ENCODE data around the gene TMEM119.
"Not testable (repeated sequence)": the region's sequence is repeated elsewhere in the genome, so short reads cannot be mapped to it uniquely, and the experiment has no call there.

TMEM119 gene

GRCh38 chr12:108598553-108599250 is 818 bp upstream of the TMEM119 start:
- no peak for DNase-seq

GRCh38 chr12:108596854-108597558 is 878 bp downstream of the TMEM119 start:
- DNase-seq = no peak

GRCh38 chr12:108595711-108596647 is 1.9 kb downstream of the TMEM119 start:
- DNase-seq = no peak

- DNase-seq = no peak
These were observed 2.7 kb downstream of the TMEM119 start for GRCh38 chr12:108594960-108595710.

DNA sequence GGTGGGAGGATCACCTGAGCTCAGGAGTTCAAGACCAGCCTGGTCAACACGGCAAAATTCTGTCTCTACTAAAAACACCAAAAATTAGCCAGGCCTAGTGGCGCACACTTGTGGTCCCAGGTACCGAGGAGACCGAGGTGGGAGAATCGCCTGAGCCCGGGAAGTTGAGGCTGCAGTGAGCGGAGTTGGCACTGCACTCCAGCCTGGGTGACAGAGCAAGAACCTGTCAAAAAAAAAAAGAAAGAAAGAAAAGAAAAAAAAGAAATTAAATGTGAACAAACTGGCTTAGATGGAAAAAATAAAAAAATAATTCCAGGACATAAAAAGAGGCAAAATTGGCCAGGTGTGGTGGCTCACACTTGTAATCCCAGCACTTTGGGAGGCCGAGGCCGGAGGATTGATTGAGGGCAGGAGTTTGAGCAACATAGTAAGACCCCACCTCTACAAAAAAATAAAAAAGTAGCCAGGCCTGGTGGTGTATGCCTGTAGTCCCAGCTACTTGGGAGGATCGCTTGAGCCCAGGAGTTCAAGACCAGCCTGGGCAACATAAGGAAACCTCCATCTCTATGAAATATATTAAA is 3.5 kb downstream of the TMEM119 start:
- DNase-seq = no peak

DNA sequence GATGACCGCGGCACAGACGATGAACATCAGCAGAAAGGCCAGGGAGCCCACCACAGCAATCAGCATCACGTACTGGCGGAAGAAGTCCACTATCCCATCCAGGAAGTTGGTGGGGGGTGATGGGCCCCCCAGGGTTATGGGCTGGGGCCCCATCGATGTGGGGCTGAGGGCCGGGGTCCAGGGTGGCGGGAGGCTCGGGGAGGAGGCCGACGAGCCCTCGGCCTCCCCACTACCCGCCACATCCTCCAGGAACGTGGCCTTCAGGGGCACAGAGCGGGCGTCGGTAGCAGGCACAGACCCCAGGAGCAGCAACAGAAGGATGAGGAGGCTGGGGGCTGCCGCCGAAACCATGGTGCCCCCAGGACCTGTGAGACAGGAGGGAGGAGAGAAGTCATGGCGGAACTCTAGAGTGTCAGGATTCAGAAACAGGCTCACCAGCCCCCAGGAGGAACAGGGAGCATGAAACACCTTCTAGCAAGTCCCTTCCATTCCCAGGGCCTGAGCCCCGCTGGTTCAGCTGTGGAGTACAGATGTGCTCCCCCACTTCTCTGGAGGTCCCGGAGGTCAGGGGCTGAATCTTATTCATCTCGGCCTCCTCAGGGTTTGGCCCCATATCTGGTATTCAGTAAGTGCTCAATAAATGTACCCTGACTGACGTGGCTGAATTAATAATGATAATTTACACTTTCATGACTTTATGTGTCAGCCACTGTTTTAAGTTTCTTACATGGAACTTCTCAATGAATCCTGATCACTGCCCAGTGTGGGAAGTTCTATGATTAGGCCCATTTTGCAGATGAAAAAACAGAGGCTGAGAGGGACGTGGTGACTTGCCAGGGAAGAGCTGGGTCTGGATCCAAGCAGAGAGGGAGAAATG is 5.6 kb downstream of the TMEM119 start:
- no peak for DNase-seq

DNA sequence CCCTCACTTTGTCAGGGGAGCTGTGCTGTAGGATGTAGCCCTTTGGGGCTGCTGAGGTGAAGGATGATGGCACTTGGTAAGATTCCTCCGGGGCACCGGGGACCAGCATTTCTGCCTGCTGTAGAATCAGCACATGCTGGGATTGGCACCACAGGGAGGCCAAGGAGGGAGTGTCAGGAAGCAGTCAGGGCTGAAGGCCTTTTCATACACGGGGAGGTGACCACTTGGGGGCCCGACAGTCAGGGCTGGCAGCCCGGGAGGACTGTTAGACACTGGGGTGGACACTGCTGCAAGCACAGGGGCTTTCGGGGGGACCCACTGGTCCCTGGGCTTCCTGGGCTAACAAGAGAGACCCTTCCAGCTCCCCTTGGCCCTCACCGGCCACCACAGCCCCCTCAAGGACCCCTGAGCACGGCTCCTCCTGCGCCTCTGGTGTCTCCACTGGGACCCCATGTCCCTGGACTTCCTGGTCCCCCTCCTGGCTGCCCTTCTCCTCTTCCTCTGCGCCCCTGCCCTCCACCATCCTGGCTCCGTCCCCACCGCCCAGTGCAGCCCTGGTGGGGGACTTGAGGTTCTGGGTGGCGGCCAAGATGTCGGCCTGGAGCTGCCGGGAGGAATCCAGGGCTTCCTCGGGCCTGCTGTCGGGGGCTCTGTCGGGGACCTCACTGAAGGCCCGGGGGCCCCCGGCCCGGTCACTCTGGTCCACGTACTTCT is 6.5 kb downstream of the TMEM119 start:
- DNase-seq = no peak

- not testable (repeated sequence) for DNase-seq
These were observed 7.4 kb downstream of the TMEM119 start for GRCh38 chr12:108590463-108590862.

GRCh38 chr12:108589840-108590229 is 8.0 kb downstream of the TMEM119 start:
- no peak for DNase-seq

GRCh38 chr12:108589028-108589839 is 8.7 kb downstream of the TMEM119 start:
- DNase-seq = no peak

DNA sequence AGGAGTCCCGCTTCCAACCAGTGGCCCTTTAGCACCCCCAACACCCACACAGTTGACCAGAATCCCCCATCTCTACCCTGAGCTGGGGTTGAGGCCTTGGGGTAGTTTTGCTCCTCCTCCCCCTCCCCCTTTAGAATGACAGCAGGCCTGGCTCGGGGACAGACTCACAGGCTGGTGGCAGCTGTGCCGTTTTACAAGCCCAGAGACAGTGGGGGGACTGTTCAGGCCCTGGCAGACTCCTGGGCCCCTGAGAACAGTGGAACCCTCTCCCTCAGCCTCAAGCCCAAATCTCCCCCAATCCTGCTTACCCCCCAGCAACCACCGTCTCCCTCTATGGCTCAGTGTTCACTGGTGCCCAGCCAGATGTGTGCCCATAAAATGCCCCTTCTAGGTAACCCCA is 10.1 kb downstream of the TMEM119 start:
- no peak for DNase-seq

DNA sequence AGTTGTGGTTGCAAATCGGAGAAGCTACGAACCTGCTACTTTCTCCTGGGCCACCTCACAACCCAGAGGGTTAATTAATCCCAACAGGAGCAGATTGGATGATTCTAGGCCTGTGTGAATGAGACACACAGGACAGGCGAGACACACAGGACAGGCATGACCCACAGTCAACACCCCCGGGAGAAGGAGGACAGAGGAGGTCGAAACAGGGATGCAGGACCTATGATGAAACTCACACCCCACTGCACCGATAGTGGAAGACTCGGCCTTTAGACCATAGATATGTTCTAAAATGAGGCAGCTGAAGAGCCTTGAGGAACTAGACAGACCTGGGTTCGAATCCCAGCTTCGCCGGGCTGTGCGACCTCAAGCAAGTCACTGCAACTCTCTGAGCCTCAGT is 11.6 kb downstream of the TMEM119 start:
- DNase-seq = no peak

GRCh38 chr12:108585864-108586263 is 12.0 kb downstream of the TMEM119 start:
- DNase-seq = no peak

GRCh38 chr12:108584456-108585065 is 13.3 kb downstream of the TMEM119 start:
- DNase-seq = no peak

- DNase-seq = no peak
These were observed 13.9 kb downstream of the TMEM119 start for GRCh38 chr12:108583991-108584390.

DNA sequence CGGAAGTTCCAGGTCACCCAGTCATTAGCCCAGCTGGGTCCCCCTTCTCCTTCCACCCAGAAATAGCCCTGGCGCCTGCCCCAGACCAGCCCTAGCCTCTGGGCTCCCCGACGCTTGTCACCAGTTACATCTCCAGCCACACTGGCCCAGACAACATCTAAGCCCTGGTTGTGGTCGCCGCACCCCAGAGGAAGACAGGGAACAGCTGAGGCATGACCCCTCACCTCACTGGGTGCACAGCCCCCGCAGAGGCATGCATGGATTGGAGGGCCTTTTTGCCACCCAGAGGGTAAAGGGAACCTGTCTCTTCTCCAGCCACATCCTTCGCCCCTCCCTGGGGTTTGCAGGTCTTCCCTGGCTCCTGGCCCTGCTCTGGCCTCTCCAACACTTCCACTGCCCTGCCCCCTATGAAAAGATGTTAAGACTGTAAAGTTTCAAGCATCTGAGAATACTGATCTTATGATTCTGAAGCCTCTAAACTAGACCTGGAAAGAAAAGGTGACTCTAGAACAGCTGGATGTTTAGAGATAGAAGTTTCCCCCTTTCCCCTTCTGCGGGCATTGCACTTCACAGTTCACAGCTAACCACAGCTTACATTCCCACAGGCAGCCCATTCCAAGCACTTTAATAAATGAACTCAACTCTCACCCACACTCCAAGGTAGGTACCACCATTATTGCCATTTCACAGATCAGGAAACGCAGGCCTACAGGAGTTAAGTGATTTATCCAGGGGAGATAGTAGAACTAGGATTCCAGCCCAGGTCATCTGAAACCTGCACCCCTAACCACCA is 14.7 kb downstream of the TMEM119 start:
- DNase-seq = no peak

- DNase-seq = no peak
These were observed 15.4 kb downstream of the TMEM119 start for GRCh38 chr12:108582509-108582908.

All from CD4-positive, alpha-beta T cell treated with Interleukin-4 for 1 hour (primary cell).